Fibroblast of skin of left biceps (primary cell): Measurements from ENCODE around the gene COL20A1.
"Not testable (repeated sequence)": the region's sequence is repeated elsewhere in the genome, so short reads cannot be mapped to it uniquely, and the experiment has no call there.

Experiments
- DNase-seq, 2 experiments: peaks; one replicate each; pipeline ENCODE4 v3.0.0-alpha.2; 2013; ENCODE audit warnings: low read depth in 2 of 2

Gene COL20A1

DNA sequence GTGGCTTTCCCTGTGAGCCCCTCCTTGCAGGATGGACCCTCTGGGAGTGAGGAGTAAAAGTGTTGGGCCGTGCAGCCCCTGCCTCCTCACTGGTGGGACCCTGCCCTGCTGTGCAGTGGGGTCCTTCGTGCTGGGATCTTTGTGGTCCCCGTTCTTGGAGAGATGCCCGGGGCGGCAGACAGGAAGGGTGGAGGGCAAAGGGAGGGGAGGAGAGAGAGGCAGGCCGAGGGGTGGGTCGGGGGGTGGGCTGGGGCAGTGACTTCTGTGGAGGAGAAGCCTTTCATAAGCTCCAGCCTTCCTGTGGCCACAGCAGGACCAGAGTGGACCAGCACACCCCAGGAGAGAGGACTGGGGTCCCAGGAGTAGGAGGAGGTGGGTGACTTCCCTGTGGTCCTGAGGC is at the start of gene COL20A1:
Gene COL20A1 (plus strand): TSS at position 283 of the 400 bp plus-strand sequence. CDS start 1,922 bp downstream, outside the sequence.
- DNase-seq, result no peak

GRCh38 chr20:63243604-63244247 is 49.3 kb upstream of the COL20A1 start:
- DNase-seq, result no peak

GRCh38 chr20:63244468-63244867 is 48.5 kb upstream of the COL20A1 start:
- DNase-seq, result no peak

- DNase-seq, result no peak
These were observed 46.3 kb upstream of the COL20A1 start for GRCh38 chr20:63246490-63247288.

GRCh38 chr20:63247671-63248228 is 45.2 kb upstream of the COL20A1 start:
- no peak for DNase-seq

GRCh38 chr20:63248835-63249591 is 44.0 kb upstream of the COL20A1 start:
- DNase-seq, result no peak

DNA sequence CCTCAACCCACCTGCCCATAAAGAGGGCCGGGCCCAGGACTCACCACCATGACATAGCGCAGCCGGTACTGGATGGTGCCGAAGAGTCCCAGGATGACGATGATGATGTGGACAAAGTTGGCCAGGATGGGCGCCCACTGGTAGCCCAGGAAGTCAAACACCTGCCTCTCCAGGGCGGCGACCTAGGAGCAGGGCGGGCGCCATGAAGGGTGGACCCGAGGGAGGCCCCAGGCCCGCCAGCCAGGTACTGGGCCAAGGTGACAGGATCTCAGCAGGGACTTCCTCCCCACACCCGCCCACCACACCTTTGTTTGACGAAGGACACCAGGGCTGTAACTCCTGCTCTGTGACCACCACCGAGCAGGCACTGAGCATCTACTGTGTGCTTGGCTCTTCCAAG is 43.1 kb upstream of the COL20A1 start:
- no peak for DNase-seq

GRCh38 chr20:63251350-63251749 is 41.6 kb upstream of the COL20A1 start:
- DNase-seq, result not testable (repeated sequence)

GRCh38 chr20:63252284-63252711 is 40.7 kb upstream of the COL20A1 start:
- DNase-seq, result no peak

DNA sequence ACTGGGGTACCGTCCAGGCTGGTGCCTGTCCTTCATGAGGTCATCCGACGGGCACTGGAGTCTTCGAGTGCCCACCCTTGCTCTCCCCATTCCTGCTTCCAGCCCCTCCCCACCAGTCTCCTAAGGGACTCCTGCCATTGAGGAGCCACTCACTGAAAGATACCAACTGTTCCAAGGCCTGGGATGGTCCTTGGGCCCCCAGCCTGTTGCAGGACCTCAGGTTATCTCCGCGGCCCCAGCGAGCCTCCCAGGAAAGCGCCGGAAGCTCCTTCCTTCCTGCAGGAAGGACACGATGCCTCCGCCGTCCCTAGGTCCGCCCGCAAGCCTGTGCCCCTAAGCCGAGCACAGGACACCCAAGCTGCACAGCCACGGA is 39.9 kb upstream of the COL20A1 start:
- DNase-seq, result no peak

- no peak for DNase-seq
These were observed 39.4 kb upstream of the COL20A1 start for GRCh38 chr20:63253438-63254231.

DNA sequence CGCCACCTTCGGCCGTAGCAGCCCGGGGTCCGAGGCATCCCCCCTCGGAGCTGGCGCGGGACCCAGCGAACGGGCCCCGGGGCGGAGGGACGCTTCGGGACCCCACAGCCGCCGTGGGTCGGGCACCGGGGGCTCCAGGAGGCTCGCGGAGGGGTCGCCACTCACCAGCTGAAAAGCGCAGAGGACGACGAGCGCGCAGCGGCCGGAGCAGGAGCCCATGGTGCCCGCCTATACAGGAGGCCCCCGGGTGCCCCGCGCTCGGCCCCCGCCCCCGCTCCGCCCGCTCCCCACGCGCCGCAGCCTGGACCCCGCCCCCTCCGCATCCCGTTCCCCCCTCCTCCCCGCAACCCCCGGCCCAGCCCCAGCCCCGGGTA is 38.8 kb upstream of the COL20A1 start, which contains the start of gene NKAIN4:
Gene NKAIN4 (minus strand): TSS at position 232 of the 374 bp plus-strand sequence. CDS start 13 bp downstream, at position 219.
- DNase-seq, result no peak

- no peak for DNase-seq
These were observed 38.2 kb upstream of the COL20A1 start for GRCh38 chr20:63254606-63255384.

GRCh38 chr20:63255931-63256704 is 36.9 kb upstream of the COL20A1 start:
- DNase-seq, result no peak

DNA sequence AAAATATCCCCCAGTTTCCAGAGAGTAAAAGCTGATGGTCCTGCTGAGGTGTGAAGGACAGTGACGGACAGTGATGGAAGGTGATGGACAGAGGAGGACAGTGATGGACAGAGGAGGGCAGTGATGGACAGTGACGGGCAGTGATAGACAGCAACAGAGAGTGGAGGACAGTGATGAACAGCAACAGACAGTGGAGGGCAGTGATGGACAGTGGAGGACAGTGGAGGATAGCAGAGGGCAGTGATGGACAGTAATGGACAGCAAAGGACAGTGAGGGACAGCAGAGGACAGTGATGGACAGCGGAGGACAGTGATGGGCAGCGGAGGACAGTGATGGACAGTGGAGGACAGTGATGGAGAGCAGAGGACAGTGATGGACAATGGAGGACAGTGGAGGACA is 36.0 kb upstream of the COL20A1 start:
- DNase-seq, result no peak

- no peak for DNase-seq
These were observed 35.4 kb upstream of the COL20A1 start for GRCh38 chr20:63257629-63258028.

GRCh38 chr20:63258781-63259180 is 34.2 kb upstream of the COL20A1 start:
- DNase-seq, result no peak

- no peak for DNase-seq
These were observed 33.1 kb upstream of the COL20A1 start for GRCh38 chr20:63259734-63260460.

GRCh38 chr20:63260521-63260920 is 32.5 kb upstream of the COL20A1 start:
- no peak for DNase-seq
